ENCODE measurements around the gene GANAB.

DNA sequence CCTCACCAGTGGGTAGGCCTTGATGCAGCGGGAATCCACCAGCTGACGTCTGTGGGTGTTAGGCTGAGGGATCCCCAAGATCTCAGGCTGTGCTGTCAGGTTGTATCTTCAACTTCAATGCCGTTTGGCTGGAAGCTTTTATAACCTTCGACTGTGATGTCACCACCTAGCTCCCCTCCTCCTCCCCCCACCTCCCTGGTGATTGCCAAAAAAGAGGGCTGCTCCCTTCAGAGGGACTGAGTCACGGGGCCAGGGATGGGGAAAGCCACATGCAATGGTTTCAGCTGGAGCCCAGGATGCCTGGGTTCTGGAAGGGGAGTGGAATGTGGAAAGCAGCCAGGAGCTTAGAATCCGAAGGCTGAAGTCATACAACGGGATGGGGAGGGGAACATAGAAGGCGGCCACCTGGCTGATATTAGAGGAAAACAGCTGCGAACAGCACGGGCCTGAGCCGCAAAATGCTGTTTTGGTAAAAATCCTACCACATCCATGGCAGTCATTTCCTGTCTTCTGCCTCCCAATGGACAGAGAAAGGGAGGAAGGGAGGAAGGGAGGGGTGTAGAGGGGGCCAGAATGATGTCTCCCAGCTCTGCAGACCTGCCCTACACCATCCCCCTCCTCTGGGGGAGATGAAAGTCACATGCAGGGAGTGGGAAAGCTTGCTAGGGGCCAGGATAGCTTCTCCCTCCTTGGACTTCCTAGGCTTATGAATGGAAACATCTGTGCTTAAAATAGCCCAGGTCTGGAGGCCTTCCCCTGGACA, 43.2 kb upstream of the GANAB start, which contains the start of gene LRRN4CL:
- TF ChIP-seq, protein P1, sequence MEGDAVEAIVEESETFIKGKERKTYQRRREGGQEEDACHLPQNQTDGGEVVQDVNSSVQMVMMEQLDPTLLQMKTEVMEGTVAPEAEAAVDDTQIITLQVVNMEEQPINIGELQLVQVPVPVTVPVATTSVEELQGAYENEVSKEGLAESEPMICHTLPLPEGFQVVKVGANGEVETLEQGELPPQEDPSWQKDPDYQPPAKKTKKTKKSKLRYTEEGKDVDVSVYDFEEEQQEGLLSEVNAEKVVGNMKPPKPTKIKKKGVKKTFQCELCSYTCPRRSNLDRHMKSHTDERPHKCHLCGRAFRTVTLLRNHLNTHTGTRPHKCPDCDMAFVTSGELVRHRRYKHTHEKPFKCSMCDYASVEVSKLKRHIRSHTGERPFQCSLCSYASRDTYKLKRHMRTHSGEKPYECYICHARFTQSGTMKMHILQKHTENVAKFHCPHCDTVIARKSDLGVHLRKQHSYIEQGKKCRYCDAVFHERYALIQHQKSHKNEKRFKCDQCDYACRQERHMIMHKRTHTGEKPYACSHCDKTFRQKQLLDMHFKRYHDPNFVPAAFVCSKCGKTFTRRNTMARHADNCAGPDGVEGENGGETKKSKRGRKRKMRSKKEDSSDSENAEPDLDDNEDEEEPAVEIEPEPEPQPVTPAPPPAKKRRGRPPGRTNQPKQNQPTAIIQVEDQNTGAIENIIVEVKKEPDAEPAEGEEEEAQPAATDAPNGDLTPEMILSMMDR (IDR thresholded peaks at IDR 0.05): no peak
- peak; percentile 27 to 62 (median 38) for TF ChIP-seq POLR2AphosphoS5 (IDR thresholded peaks at IDR 0.05)
